K562 (cell line): ENCODE data around the gene NXPH4. TPM values are rescaled to one million over a fixed set of nuclear protein-coding genes. Genes with fewer than 3 reads are reported as not detected.

Experiments used
- ATAC-seq: fragments of 200-7000 bp; cut with Tn5 transposase; 3 replicates; pipeline ENCODE4 v1.9.1; 2020; ENCODE audit warnings: moderate library complexity
- BruUV-seq: library from RNA; stranded (reverse); fragments of 400-500 nt; replicated peaks from 2 replicates; lab custom pipeline; 2021; lab: Mats Ljungman, UMichigan
- CTCF ChIA-PET: fragments of 300-600 bp; formaldehyde crosslinking; extraction: SDS; loops from one replicate; lab custom pipeline; 2021; ENCODE audit warnings: low intra/inter-chr PET ratio; lab: Yijun Ruan, JAX
- POLR2A ChIA-PET: fragments of 300-600, 350-650 bp; sonication (Branson Sonifier 250); formaldehyde crosslinking; extraction: SDS; loops from one replicate; lab custom pipeline; 2021; ENCODE audit warnings: antibody characterized with exemption, inconsistent platforms; lab: Yijun Ruan, JAX
- DNase-seq, 4 experiments: peaks; one replicate each; pipeline versions ENCODE4 v3.0.0 to v3.0.0-alpha.2; 2011 to 2018; ENCODE audit warnings: low spot score in 3 of 4, mixed read lengths in 3 of 4; ENCODE audit errors: extremely low read depth in 1 of 4
- FAIRE-seq: peaks from 2 replicates; lab custom pipeline; 2011; peaks lifted over from hg19 to GRCh38; lab: Jason Lieb, UNC
- H2AFZ ChIP-seq: 2 replicates; pipeline ENCODE4 v1.6.0; 2011; ENCODE audit warnings: low read depth, low read length, control low read depth, inconsistent platforms
- H3K27ac ChIP-seq: fragments of 200-600 bp; 3 replicates; pipeline ENCODE4 v1.8.0; 2011; ENCODE audit warnings: low read depth, mild to moderate bottlenecking, control low read depth, inconsistent platforms, low read length, moderate library complexity, mixed read lengths; ENCODE audit errors: extremely low read depth
- H3K27me3 ChIP-seq, 2 experiments: fragments of 300-600 bp in 1 of 2; 2 replicates in 1 of 2; 3 replicates in 1 of 2; pipeline versions ENCODE4 v1.6.0 to v1.8.0; 2011; ENCODE audit warnings: inconsistent platforms in 2 of 2, low read length in 2 of 2, mild to moderate bottlenecking in 1 of 2, mixed read lengths in 1 of 2, moderate library complexity in 1 of 2; ENCODE audit not compliant: control insufficient read depth in 2 of 2, insufficient read depth in 2 of 2
- H3K36me3 ChIP-seq: fragments of 300-600 bp; 3 replicates; pipeline ENCODE4 v1.8.0; 2011; ENCODE audit warnings: mild to moderate bottlenecking, low read length, inconsistent platforms; ENCODE audit not compliant: control insufficient read depth, insufficient read depth
- H3K4me1 ChIP-seq, 2 experiments: fragments of 200-600 bp in 1 of 2; replicated peaks in 1 of 2; 2 replicates in 1 of 2; 3 replicates in 1 of 2; pipeline versions ENCODE4 v1.5.1 to v1.8.0; 2011; ENCODE audit warnings: inconsistent platforms in 2 of 2, low read length in 2 of 2, mild to moderate bottlenecking in 1 of 2, mixed read lengths in 1 of 2, moderate library complexity in 1 of 2; ENCODE audit not compliant: control insufficient read depth in 2 of 2, insufficient read depth in 2 of 2
- H3K4me2 ChIP-seq: 2 replicates; pipeline ENCODE4 v1.6.1; 2011; ENCODE audit warnings: low read length, control low read depth, inconsistent platforms, mixed read lengths; ENCODE audit not compliant: insufficient read depth
- H3K4me3 ChIP-seq: fragments of 200-600 bp; sonication (generic), shearing (Covaris generic); 2 replicates; pipeline ENCODE4 v1.5.1; 2016; ENCODE audit warnings: control low read depth, inconsistent platforms
- H3K79me2 ChIP-seq: fragments of 200-600 bp; 3 replicates; pipeline ENCODE4 v1.8.0; 2011; ENCODE audit warnings: low read length, inconsistent platforms; ENCODE audit not compliant: control insufficient read depth, insufficient read depth
- H3K9ac ChIP-seq, 2 experiments: 2 replicates each; pipeline versions ENCODE4 v1.6.0 to v1.6.1; 2011; ENCODE audit warnings: low read depth in 2 of 2, low read length in 2 of 2, control low read depth in 1 of 2, inconsistent platforms in 1 of 2, mild to moderate bottlenecking in 1 of 2, mixed read lengths in 1 of 2; ENCODE audit not compliant: insufficient read depth in 1 of 2
- H3K9me1 ChIP-seq: one replicate; pipeline ENCODE4 v1.6.0; 2011; ENCODE audit warnings: inconsistent platforms, mild to moderate bottlenecking, low read length, moderate library complexity; ENCODE audit not compliant: control insufficient read depth, insufficient read depth
- H3K9me3 ChIP-seq: replicated peaks from 2 replicates; pipeline ENCODE4 v1.5.1; 2011; ENCODE audit warnings: low read depth, low read length, inconsistent platforms; ENCODE audit not compliant: control insufficient read depth, insufficient read depth
- H4K20me1 ChIP-seq: replicated peaks from 2 replicates; pipeline ENCODE4 v1.6.1; 2011; ENCODE audit warnings: low read length, inconsistent platforms, mixed read lengths; ENCODE audit not compliant: control insufficient read depth, insufficient read depth
- GTF2E2 ChIP-seq: fragments of 200-800 bp; sonication (Bioruptor generic); IDR thresholded peaks from 2 replicates; pipeline ENCODE4 v1.6.1; 2016; ENCODE audit warnings: missing genetic modification characterization, missing compliant biosample characterization
- MNT ChIP-seq, 2 experiments: fragments of 450-650 bp; conservative IDR thresholded peaks; 2 replicates each; pipeline ENCODE4 v1.6.1; 2017; ENCODE audit warnings: mild to moderate bottlenecking in 2 of 2, moderate library complexity in 2 of 2
- NFIC ChIP-seq: fragments of 450-650 bp; IDR thresholded peaks from 2 replicates; pipeline ENCODE4 v1.6.1; 2017; ENCODE audit warnings: mild to moderate bottlenecking, inconsistent platforms
- PHTF2 ChIP-seq: fragments of 250-450 bp; sonication (Bioruptor Pico); IDR thresholded peaks from 2 replicates; pipeline ENCODE4 v1.5.0; 2021; ENCODE audit warnings: mild to moderate bottlenecking
- POLR2G ChIP-seq: fragments of 200-400 bp; formaldehyde crosslinking; IDR thresholded peaks from 2 replicates; pipeline ENCODE4 v1.6.1; 2017; ENCODE audit warnings: low read depth, mild to moderate bottlenecking, antibody characterized with exemption, low read length, moderate library complexity
- PTRF ChIP-seq: fragments of 450-650 bp; IDR thresholded peaks from 2 replicates; pipeline ENCODE4 v1.6.1; 2016; ENCODE audit warnings: mild to moderate bottlenecking, missing genetic modification characterization, missing compliant biosample characterization
- RBFOX2 ChIP-seq: fragments of 200-400 bp; formaldehyde crosslinking; IDR thresholded peaks from 2 replicates; pipeline ENCODE4 v1.6.1; 2017; ENCODE audit warnings: low read depth, mild to moderate bottlenecking, low read length, moderate library complexity
- SMARCA5 ChIP-seq: fragments of 450-650 bp; IDR thresholded peaks from 2 replicates; pipeline ENCODE4 v1.6.1; 2016
- VEZF1 ChIP-seq: fragments of 200-800 bp; sonication (Bioruptor generic); IDR thresholded peaks from 2 replicates; pipeline ENCODE4 v1.6.1; 2017; ENCODE audit warnings: missing genetic modification characterization, missing compliant biosample characterization
- ZC3H8 ChIP-seq: fragments of 450-650 bp; IDR thresholded peaks from 2 replicates; pipeline ENCODE4 v1.6.1; 2017
- ZZZ3 ChIP-seq: fragments of 450-650 bp; IDR thresholded peaks from 2 replicates; pipeline ENCODE4 v1.6.1; 2016; ENCODE audit warnings: antibody characterized with exemption, mild to moderate bottlenecking, moderate library complexity
- WGBS: fragments of 100-300 bp; shearing (Covaris generic); methylation state at CpG from one replicate; pipeline ENCODE4 v1.1.6; 2016; ENCODE audit warnings: low coverage, mixed read lengths; ENCODE audit not compliant: insufficient coverage; ENCODE audit errors: missing lambda C conversion rate; 5-methylcytosine and 5-hydroxymethylcytosine counted together
- in situ Hi-C: fragments of 300-500 bp; cut with MboI; formaldehyde crosslinking; loops from 4 replicates; pipeline ENCODE4 v1.15.0; 2018; ENCODE audit warnings: inconsistent platforms, mixed read lengths
- intact Hi-C: fragments of 100-400 bp; cut with micrococcal nuclease; formaldehyde crosslinking; loops from 2 replicates; pipeline ENCODE4 v1.14.2; 2022
- polyA plus RNA-seq, 8 experiments: library from polyadenylated mRNA; depleted of rRNA in 4 of 8; stranded (reverse) in 5 of 8; unstranded in 3 of 8; fragments of >200 nt; fragmentation: Nextera tagmentation in 2 of 8; fragmentation: Illumina TruSeq in 1 of 8; extraction: Ambion mirVana in 2 of 8; extraction: Trizol in 1 of 8; gene quantifications; 2 replicates each; pipeline versions ENCODE4 v1.2.1 to v1.2.3, GENCODE V29; 2011 to 2014; ENCODE audit warnings: inconsistent platforms in 1 of 8, missing spikeins in 1 of 8
- total RNA-seq, 7 experiments: library from RNA; depleted of rRNA in 6 of 7; stranded (reverse); fragments of >200 nt in 6 of 7; fragmentation: Illumina TruSeq in 2 of 7; extraction: Trizol in 2 of 7; gene quantifications; 2 replicates each; pipeline versions ENCODE4 v1.2.1 to v1.2.3, GENCODE V29; 2011 to 2021; ENCODE audit warnings: low replicate concordance in 1 of 7
- TF ChIP-seq, protein P1 (sequence below), 2 experiments: fragments of 450-650 bp in 1 of 2; sonication (generic) in 1 of 2; formaldehyde crosslinking in 1 of 2; IDR thresholded peaks in 1 of 2; conservative IDR thresholded peaks in 1 of 2; 2 replicates each; pipeline versions ENCODE4 v1.6.1 to v1.8.1; 2016 to 2023; ENCODE audit warnings: mild to moderate bottlenecking in 2 of 2, moderate library complexity in 2 of 2, inconsistent platforms in 1 of 2, missing genetic modification reagents in 1 of 2

Gene NXPH4
- total and polyA plus RNA-seq, 9 of the 15 experiments (the other 6 are each of a cell fraction or from before 2014, with no cell fraction given) = 0.49 to 2.7 (median 1.1) TPM; not detected in 4

GRCh38 chr12:57230381-57231155, 14.0 kb downstream of the NXPH4 start (continued):
- TF ChIP-seq VEZF1 (CRISPR knock-in tag) = no peak
- TF ChIP-seq, protein P1, sequence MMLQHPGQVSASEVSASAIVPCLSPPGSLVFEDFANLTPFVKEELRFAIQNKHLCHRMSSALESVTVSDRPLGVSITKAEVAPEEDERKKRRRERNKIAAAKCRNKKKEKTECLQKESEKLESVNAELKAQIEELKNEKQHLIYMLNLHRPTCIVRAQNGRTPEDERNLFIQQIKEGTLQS (IDR thresholded peaks at IDR 0.05) = peak; percentile 3
- TF ChIP-seq, protein P1 (CRISPR knock-in tag; conservative IDR thresholded peaks at IDR 0.05) = no peak
- no peak for TF ChIP-seq ZC3H8

DNA sequence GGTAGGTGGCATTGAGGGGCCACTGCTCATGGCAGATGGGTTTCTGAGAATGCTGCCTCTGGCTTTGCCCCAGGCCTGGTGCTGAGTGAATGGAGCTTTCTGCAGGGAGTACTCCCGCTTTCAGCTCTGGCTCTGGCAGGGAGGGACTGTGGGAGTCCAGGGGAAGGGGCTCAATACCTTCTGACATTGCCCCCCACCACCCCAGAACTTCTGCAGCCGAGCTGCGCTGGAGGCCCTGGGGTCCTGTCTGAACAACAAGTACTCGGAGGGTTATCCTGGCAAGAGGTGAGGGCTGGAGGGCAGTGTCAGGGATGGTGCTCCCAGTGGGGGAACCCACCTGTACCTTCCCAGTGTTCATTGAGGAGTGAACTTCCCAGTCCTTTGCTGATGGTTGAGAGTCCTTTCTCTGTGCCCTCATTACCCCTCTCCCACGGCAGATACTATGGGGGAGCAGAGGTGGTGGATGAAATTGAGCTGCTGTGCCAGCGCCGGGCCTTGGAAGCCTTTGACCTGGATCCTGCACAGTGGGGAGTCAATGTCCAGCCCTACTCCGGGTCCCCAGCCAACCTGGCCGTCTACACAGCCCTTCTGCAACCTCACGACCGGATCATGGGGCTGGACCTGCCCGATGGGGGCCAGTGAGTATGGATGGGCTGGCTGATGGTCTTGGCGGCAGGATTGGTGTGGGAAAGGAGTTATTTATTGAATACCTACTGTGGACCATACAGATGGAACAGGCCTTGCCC, 14.9 kb downstream of the NXPH4 start:
- in situ Hi-C loops = no loop called here
- Histone ChIP-seq H3K9me1 (peaks cover 9% of the 10 kb centered on the region), H3K27ac (no peak overlapping the region; the same call in 2 of the 3 replicates)

More for the DNA sequence above, 14.9 kb downstream of the NXPH4 start:
- intact Hi-C loops = no loop called here
- Histone ChIP-seq H3K27me3 (no peaks in the 10 kb centered on the region), H3K4me2 (peak overlapping the region; percentile 97), H4K20me1 (peaks cover 12% of the 10 kb centered on the region), H2AFZ (no peak overlapping the region), H3K4me3 (peak overlapping the region; percentile 64), H3K4me1 (peaks cover 47 to 68% of the 10 kb centered on the region in 2 experiments), H3K79me2 (peaks cover 28% of the 10 kb centered on the region), H3K36me3 (peaks cover 53% of the 10 kb centered on the region; the same call in 2 of the 3 replicates), H3K9ac (peak overlapping the region; percentile 92 to 96), H3K9me3 (no peaks in the 10 kb centered on the region)
- FAIRE-seq (no peak), DNase-seq (no peak), ATAC-seq (no peak)
- TF ChIP-seq NFIC (no peak), PTRF (tag) (no peak), GTF2E2 (tag) (no peak), PHTF2 (CRISPR knock-in tag) (no peak), MNT (conservative IDR thresholded peaks at IDR 0.05) (no peak), RBFOX2 (peak; percentile 44; the same call in 1 of the 2 replicates), POLR2G (peak; percentile 27; the same call in 1 of the 2 replicates), ZZZ3 (no peak), SMARCA5 (no peak)
- ChIA-PET CTCF (interaction anchor here (1.0 kb wide), 1 partner anchor 18 kb away, joined by 4 read pairs; no protein-coding TSS in a partner anchor), POLR2A (interaction anchor here (0.6 to 1.3 kb wide), 3 partner anchors 10 to 18 kb away, joined by 3 read pairs; no protein-coding TSS in a partner anchor)
- no TSS peak for BruUV-seq
- 93% methylated on average over 13 of the region's 13 CpGs for WGBS
